PC-3 (cell line): Measurements from ENCODE around the gene CCL16. TPM values are rescaled to one million over a fixed set of nuclear protein-coding genes. Genes with fewer than 3 reads are reported as not detected.
"Not testable (repeated sequence)": the region's sequence is repeated elsewhere in the genome, so short reads cannot be mapped to it uniquely, and the experiment has no call there.

ENCODE experiments used
- ATAC-seq: fragments of 200-7000 bp; cut with Tn5 transposase; 2 replicates; pipeline ENCODE4 v1.9.1; 2020; ENCODE audit warnings: mild to moderate bottlenecking, moderate library complexity
- BruUV-seq: library from RNA; stranded (reverse); fragments of 400-500 nt; replicated peaks from 2 replicates; lab custom pipeline; 2021; lab: Mats Ljungman, UMichigan
- CTCF ChIA-PET: fragments of 300-600 bp; sonication (Branson Sonifier 250); formaldehyde crosslinking; loops from one replicate; lab custom pipeline; 2022; ENCODE audit warnings: antibody characterized with exemption; lab: Charles Lee
- POLR2A ChIA-PET: fragments of 300-600 bp; sonication (Branson Sonifier 250); formaldehyde crosslinking; loops from one replicate; lab custom pipeline; 2022; ENCODE audit warnings: antibody characterized with exemption; ENCODE audit not compliant: unreplicated experiment; lab: Charles Lee
- DNase-seq: peaks from one replicate; pipeline ENCODE4 v3.0.0-alpha.2; 2015
- H2AFZ ChIP-seq: fragments of 300-600 bp; sonication (generic); 2 replicates; pipeline ENCODE4 v1.6.0; 2016; ENCODE audit warnings: antibody characterized with exemption, low read length
- H3F3A ChIP-seq: fragments of 300-600 bp; sonication (generic); one replicate; pipeline ENCODE4 v1.6.0; 2017; ENCODE audit warnings: antibody characterized with exemption, low read length, control low read depth, mild to moderate bottlenecking; ENCODE audit not compliant: unreplicated experiment
- H3K27ac ChIP-seq: fragments of 300-600 bp; sonication (generic); 2 replicates; pipeline ENCODE4 v1.5.1; 2016; ENCODE audit warnings: mild to moderate bottlenecking, low read length
- H3K27me3 ChIP-seq: fragments of 300-600 bp; sonication (generic); 2 replicates; pipeline ENCODE4 v1.6.1; 2016; ENCODE audit warnings: low read length, mixed read lengths
- H3K36me3 ChIP-seq: fragments of 300-600 bp; sonication (generic); 2 replicates; pipeline ENCODE4 v1.6.1; 2016; ENCODE audit warnings: low read depth, mixed run types, low read length, mixed read lengths
- H3K4me1 ChIP-seq: fragments of 300-600 bp; sonication (generic); 2 replicates; pipeline ENCODE4 v1.5.1; 2016; ENCODE audit warnings: low read length; ENCODE audit not compliant: insufficient read depth
- H3K4me2 ChIP-seq: fragments of 300-600 bp; sonication (generic); 2 replicates; pipeline ENCODE4 v1.6.0; 2016; ENCODE audit warnings: low read length
- H3K4me3 ChIP-seq: fragments of 300-600 bp; sonication (generic); 2 replicates; pipeline ENCODE4 v1.5.1; 2016; ENCODE audit warnings: mild to moderate bottlenecking, low read length, mixed read lengths
- H3K79me2 ChIP-seq: fragments of 300-600 bp; sonication (generic); 2 replicates; pipeline ENCODE4 v1.6.1; 2017; ENCODE audit warnings: low read length, mixed read lengths
- H3K9ac ChIP-seq: fragments of 300-600 bp; sonication (generic); 2 replicates; pipeline ENCODE4 v1.6.0; 2016; ENCODE audit warnings: mild to moderate bottlenecking, low read length
- H3K9me2 ChIP-seq: fragments of 300-600 bp; sonication (generic); replicated peaks from 2 replicates; pipeline ENCODE4 v1.6.1; 2016; ENCODE audit warnings: mixed run types, low read length, mixed read lengths
- H3K9me3 ChIP-seq: fragments of 300-600 bp; sonication (generic); 2 replicates; pipeline ENCODE4 v1.6.1; 2016; ENCODE audit warnings: low read length, mixed read lengths
- H4K20me1 ChIP-seq: fragments of 300-600 bp; sonication (generic); 2 replicates; pipeline ENCODE4 v1.6.1; 2016; ENCODE audit warnings: low read length, mixed read lengths
- EZH2 ChIP-seq: fragments of 300-600 bp; sonication (generic); IDR thresholded peaks from one replicate; pipeline ENCODE4 v1.6.1; 2017; ENCODE audit warnings: antibody characterized with exemption, mild to moderate bottlenecking, low read length; ENCODE audit not compliant: unreplicated experiment
- EZH2phosphoT487 ChIP-seq: fragments of 300-600 bp; sonication (generic); IDR thresholded peaks from 2 replicates; pipeline ENCODE4 v1.6.1; 2018; ENCODE audit warnings: mild to moderate bottlenecking, antibody characterized with exemption, low read length, borderline replicate concordance
- intact Hi-C: fragments of 100-400 bp; cut with micrococcal nuclease; formaldehyde crosslinking; loops from 2 replicates; pipeline ENCODE4 v1.9.0; 2023
- total RNA-seq: library from RNA; depleted of rRNA; stranded (reverse); fragments of >200 nt; gene quantifications from 2 replicates; pipeline ENCODE4 v1.2.3, GENCODE V29; 2014
- TF ChIP-seq, protein P1 (sequence below): fragments of 300-600 bp; sonication (generic); conservative IDR thresholded peaks from 2 replicates; pipeline ENCODE4 v1.5.1; 2017; ENCODE audit warnings: antibody characterized with exemption, low read depth, mild to moderate bottlenecking, low read length

The CCL16 gene
- total RNA-seq, 1 experiment from 2014 or later, result not detected

DNA sequence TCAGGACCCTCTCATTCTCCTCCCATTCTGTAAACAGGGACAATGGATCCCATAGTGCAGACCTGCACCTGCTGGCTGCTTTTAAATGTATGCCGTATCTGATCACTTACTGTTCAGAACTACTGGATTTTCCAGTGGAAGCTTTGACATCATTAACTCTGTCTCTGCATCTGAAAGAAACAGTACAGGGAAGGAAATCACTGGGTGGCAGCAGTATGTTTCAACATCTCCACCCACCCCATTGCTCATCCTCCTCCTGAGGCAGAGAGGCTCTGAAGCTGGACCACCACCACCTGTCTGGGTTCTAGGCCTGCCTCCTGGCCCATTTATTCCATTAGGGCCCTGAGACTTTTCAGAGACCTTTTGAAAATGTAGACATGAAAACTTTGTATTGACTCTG lies 17.5 kb upstream of the CCL16 start:
- H3K27me3 ChIP-seq, result peaks cover 4% of the 10 kb centered on the region; the same call in 1 of the 2 replicates
- CTCF ChIA-PET, result no interaction called here
- no peak overlapping the region for H3K27ac ChIP-seq
- no peaks in the 10 kb centered on the region for H3K9me2 ChIP-seq
- no peaks in the 10 kb centered on the region for H3K79me2 ChIP-seq
- ATAC-seq, result no peak
- TF ChIP-seq, protein P1, sequence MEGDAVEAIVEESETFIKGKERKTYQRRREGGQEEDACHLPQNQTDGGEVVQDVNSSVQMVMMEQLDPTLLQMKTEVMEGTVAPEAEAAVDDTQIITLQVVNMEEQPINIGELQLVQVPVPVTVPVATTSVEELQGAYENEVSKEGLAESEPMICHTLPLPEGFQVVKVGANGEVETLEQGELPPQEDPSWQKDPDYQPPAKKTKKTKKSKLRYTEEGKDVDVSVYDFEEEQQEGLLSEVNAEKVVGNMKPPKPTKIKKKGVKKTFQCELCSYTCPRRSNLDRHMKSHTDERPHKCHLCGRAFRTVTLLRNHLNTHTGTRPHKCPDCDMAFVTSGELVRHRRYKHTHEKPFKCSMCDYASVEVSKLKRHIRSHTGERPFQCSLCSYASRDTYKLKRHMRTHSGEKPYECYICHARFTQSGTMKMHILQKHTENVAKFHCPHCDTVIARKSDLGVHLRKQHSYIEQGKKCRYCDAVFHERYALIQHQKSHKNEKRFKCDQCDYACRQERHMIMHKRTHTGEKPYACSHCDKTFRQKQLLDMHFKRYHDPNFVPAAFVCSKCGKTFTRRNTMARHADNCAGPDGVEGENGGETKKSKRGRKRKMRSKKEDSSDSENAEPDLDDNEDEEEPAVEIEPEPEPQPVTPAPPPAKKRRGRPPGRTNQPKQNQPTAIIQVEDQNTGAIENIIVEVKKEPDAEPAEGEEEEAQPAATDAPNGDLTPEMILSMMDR, result no peak
- TF ChIP-seq EZH2 (no peak), EZH2phosphoT487 (no peak)
- H3K9me3 ChIP-seq, result no peaks in the 10 kb centered on the region
- H2AFZ ChIP-seq, result no peak overlapping the region
- no peaks in the 10 kb centered on the region for H3F3A ChIP-seq
- H3K9ac ChIP-seq, result no peak overlapping the region
- H3K4me2 ChIP-seq, result no peak overlapping the region
- POLR2A ChIA-PET, result no interaction called here
- DNase-seq, result no peak
- H4K20me1 ChIP-seq, result no peaks in the 10 kb centered on the region
- intact Hi-C loops, result no loop called here
- H3K4me3 ChIP-seq, result no peak overlapping the region
- BruUV-seq, result no TSS peak
- no peaks in the 10 kb centered on the region for H3K4me1 ChIP-seq
- no peaks in the 10 kb centered on the region for H3K36me3 ChIP-seq

DNA sequence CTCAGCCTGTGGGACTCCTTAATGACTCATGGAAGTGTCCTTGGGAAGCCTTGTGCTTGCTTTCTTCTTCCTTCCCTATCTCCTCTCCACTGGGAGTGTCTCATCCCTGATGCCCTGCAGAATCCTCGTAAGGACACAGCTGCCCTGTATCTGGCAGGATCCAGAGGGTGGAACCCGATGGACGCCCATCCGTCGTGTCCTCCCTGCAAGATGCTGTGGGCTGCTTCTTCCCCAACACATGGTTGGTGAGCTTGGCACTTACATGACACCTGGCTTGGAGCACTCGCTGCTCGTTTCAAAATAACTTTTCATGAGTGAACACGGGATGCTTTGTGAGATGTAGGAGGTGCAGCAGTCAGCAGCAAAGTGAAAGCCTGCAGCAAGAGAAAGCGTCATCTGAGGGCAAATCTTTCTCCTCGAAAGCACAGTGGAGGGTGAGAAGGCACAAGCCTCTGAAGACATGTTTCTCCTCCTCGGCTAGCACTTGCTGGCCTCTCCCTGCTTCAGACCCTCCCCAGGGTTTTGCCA lies 16.8 kb upstream of the CCL16 start:
- Histone ChIP-seq H3K27ac (no peak overlapping the region), H3K27me3 (peaks cover 4% of the 10 kb centered on the region; the same call in 1 of the 2 replicates), H3K4me3 (no peak overlapping the region), H3K79me2 (no peaks in the 10 kb centered on the region), H3F3A (no peaks in the 10 kb centered on the region), H4K20me1 (no peaks in the 10 kb centered on the region), H3K9ac (no peak overlapping the region), H3K9me3 (no peaks in the 10 kb centered on the region), H3K9me2 (no peaks in the 10 kb centered on the region), H3K4me2 (no peak overlapping the region), H3K4me1 (no peaks in the 10 kb centered on the region), H3K36me3 (no peaks in the 10 kb centered on the region), H2AFZ (no peak overlapping the region)
- TF ChIP-seq EZH2, result no peak
- no peak for TF ChIP-seq EZH2phosphoT487
- TF ChIP-seq, protein P1, result no peak
- no TSS peak for BruUV-seq
- no peak for ATAC-seq
- CTCF ChIA-PET, result no interaction called here
- POLR2A ChIA-PET, result no interaction called here
- intact Hi-C loops, result no loop called here
- no peak for DNase-seq

GRCh38 chr17:35995346-35995745 lies 14.0 kb upstream of the CCL16 start:
- CTCF ChIA-PET, H3K9me2 ChIP-seq, ATAC-seq, BruUV-seq, H3K36me3 ChIP-seq, DNase-seq, H3K9me3 ChIP-seq, H4K20me1 ChIP-seq, H3K4me2 ChIP-seq, H3K4me3 ChIP-seq, H3F3A ChIP-seq, H3K79me2 ChIP-seq, intact Hi-C loops, H3K4me1 ChIP-seq, H2AFZ ChIP-seq, H3K9ac ChIP-seq, H3K27me3 ChIP-seq, H3K27ac ChIP-seq, POLR2A ChIA-PET: not testable (repeated sequence)
